ENCODE data around the gene PHF21B.
"Not testable (repeated sequence)": the region's sequence is repeated elsewhere in the genome, so short reads cannot be mapped to it uniquely, and the experiment has no call there.

Gene PHF21B

DNA sequence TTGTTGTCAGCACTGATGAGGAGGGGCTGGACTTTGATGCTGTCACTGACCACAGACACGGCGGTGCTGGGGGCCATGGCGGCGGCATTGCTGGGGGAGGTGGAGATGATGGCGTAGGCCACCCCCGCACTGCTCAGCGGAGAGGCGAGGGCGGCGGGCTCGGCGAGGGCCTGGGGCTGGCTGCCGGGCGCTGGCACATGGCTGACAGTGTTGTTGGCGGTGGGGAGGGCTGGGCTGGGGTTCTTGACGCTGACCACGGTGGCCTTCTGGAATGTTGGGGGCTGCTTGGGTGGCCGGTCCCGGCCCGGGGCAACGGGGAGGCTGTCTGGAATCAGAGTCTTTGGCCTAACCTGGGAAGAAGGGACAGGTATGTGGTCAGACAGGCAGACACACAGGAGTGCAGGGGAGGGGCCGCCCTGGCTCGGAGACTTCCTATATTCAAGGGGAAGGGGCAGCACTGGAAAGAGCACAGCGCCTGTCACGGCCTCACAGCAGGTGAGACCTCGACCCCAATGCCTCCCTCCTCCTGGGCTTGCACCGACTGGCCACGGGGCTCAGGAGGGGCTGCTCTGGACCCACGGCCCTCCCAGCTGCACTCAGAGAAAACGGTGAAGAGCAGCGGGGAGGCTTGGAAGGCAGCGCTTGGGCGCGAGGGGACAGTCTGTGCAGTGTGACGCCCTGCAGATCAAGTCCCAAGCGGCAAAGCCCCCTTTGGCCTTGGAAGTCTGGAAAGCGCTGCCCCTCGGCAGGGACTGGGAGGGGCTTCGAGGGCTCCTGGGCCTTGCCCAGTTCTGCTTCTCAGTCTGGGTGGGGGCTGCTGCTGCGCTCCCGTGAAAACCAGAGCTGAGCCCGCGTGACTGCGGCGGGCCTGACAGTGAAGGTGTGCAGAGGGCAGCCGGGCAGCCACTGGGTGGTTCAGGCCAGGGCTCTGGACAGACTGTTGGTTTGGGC, 93.2 kb downstream of the PHF21B start:
- DNase-seq = no peak

DNA sequence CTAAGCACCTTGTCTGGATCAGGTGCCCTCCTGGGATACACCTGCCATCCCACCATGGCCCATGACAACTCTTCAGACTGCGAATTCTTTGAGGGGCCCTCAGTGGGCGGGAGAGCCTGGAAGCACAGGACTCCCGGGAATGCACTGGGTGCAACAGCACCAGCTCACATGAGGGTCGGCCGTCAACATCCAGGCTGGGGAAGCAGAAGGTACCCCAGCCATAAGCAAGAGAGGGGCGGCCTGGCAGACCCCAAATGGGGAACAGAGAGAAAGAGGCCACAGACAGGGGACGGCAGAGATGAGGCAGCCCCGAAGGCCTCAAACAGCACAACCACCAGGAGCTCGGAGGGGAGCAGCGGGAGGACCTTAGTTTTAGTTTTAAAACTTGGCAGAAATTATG, 94.4 kb downstream of the PHF21B start:
- no peak for DNase-seq

DNA sequence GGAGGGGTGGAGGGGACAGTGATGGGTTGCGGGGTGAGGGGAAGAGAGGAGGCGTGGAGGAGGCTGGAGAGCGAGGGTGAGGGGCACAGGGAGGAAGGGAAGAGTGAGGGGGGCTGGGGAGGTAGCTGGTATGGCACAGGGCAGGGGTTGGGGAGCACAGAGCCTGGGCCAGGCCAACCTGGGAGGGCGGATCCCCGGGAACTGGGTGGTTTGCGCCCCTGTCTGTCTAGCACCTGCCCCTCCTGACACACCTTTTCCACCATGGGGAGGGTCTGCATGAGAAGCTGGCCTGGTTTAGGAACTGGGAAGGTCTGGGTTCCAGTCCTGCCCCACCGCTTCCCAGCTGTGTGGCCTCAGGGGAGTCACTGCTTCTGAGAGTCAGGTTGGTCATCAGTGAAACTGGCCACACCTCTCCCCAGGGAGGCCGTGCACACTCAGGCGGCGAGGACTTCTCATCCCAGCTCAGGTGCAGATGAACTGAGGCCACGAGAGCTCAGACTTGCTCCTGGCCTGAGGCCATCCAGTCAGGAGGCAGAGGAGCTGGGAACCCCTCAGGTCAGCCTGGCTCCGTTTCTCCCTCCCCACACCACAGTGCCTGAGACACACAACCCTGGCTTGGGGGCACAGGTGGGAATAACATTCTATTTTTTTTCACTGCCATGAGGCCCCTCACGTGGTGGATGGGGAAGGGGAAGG, 95.6 kb downstream of the PHF21B start:
- DNase-seq = no peak

DNA sequence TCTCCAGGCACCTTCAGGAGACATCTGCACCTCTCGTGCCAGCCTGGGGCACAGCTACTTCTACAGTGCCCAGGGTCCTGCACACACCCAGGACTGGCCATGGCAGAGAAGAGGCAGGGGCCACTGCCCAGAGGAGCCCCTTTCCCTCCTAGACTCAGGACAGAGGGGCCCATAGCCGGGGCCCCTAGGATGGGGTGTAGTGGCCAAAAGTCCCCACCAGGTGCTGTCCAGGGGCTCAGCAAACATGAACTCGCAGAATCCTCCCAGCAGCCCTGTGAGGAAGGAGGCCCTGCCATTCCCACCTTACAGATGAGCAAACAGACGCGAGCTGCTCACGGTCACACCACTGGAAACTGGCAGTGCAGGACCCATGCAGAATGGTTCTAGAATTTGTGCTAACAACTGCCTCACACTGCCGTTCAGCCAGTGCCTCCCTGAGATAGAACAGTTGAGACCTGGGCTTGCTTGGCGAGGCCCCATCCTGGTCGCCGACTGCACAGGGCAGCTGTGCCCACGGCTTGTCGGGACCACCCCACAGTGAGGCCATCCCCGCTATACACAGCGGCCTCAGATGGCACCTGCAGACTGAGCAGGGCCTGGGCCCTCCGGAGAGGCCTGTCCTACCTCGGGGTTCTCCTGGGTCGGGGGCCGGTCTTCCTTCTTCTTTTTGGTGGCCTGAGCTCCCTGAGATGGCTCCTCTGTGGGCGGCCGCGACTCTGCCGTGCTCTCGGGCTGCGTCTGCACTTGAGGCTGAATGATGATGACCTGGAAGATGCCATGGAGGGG, 96.4 kb downstream of the PHF21B start:
- DNase-seq = no peak

DNA sequence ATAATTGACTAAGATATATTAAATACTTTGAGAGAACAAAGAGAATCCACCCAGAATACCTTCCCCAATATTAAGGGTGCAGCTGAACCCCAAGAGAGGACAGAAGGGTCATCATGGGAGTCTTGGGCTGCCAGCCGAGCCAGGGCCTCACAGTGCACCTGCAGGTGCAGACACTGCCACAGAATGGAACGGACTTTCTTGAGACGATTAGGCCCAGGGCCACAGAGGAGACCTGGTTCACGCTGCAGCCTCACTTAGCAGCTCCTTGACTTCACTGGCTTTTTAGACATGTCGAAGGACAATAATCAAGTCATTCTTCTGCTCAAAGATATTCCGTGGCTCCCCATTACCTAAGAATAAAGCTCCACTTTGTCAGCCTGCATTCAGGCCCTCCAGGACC, 100.6 kb downstream of the PHF21B start:
- no peak for DNase-seq

DNA sequence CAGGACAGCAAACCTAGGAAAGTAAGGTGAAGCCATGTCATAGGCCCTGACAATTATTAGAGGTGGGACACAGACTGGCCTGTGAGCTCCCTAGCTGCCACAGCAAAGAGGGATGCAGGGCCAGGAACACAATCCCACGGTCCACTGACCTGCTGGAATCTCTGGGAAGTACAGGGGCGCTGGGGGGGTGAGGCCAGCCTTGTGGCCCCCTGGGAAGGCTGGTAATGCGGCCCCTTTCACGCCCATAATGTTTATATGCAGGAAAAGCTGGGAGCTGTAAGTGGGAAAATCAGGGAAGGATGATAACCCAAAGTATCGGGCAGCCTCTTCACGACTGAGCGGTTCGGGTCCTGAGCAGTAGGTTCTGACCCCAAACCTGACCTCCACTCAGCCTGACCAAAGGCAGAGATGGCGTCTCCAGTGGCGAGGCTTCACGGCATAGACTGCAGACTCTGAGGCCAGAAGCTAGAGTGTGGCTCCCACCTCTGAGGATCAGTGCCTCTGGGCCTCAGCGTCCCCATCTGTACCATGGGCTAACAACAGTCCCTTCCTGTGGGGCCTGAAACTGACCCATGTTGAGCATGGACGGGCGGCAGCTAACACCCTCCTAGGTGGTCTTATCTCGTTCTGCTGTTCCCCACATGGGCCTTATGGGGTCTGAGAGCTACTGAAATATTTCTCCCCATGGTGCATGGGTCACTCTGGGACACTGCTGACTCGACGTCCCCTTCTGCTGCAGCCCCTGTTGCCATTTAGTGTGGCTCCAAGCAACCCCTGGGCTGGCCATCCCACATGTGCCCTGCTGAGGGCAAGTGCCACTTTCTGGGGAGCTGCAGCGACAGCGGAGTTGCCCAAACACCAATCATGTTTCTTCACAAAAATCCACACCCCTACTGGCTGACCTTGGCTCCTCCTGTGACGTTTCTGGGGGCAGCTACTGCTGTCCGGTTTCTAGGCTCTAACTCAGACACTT, 101.8 kb downstream of the PHF21B start:
- DNase-seq = no peak

DNA sequence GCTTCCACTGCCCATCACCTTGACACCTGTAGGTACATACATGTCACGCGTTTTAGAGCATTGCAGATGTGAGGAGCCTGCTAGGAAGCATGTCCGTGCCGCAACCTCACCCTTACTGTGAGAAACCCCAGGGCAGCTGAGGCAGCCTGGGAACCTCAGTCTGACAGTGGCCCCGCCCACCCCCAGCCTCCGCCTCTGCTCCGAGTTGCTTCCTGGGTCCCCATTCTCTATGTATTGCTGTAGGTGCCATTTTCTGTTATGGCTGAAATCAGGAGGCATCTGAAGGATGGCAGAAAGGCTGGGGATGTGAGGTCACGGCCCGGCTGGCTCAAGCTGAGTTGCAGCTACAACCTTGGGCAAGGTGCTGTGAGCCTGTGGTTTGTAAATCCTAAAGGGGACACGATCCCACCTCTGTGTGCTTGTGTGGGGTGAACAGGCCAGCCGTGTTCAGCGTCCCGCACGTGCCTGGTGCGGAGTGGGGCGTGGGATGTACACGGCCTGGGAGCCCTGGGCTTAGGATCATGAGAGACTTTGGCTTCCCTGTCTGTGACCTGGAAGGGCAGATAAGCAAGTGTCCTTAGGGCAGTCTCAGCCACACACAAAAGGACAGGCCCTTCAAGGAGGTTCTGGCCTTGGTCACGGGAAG, 102.7 kb downstream of the PHF21B start:
- DNase-seq = no peak

DNA sequence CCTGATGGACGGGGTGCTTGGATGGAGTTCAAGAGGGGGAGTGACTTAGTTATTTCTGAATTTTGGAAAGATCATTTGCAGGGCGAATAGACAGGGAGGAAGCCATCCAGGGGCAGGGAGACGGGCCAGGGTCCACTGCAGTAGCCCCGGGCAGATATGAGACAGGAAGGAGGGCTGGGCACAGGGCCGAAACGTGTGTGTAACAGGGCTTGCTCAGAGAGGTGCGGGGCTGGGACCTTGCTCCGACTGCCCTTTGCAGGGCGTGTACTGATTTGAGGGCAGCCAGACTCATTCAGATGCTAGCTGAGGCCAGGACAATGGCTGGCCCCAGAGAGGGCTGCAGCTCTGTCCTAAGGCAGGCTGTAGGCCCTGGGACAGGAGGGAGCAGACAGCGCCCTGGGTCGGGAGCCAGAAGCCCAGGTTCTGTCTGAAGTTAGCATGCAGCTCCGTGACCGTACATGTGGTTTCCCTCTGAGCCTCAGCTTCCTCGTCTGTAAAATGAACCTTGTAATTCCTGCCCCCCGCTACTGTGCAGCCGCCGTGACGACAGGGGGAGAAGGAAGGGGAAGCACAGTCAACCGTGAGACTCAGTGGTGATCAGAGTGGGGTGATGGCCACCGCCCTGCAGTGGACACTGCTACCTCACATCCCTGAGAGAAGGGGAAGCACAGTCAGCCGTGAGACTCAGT, 103.4 kb downstream of the PHF21B start:
- DNase-seq = no peak

DNA sequence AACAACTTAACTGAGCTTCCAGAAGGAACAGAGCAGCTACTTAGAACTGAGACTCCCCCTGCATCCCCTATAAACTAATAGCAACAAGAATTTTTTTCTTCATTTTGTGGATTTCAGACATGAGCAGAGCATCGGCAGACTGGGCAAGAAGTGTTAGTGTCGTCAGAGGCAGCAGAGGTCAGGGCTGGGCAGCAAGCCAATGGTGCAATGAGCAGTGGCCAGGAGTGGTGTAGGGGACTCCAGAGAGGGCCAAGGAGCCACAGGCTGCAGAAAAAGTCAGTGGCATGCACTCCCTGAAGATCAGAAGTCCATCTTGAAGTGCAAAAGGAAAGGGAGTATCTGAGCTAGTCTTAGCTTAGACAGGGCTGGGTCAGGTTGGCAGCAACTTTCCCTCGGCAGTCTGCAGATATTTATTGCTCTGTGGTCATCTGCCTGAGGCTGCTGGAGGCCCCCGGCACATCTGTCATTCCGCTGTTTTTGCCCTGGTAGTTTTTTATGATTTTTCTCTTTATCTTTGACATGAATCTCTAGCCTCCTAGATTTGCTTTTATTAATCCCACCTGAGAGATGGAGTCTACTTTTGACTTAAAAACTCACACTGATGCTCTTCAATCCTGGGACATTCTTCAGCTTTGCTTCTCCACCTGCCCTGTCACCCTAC, 105.2 kb downstream of the PHF21B start:
- not testable (repeated sequence) for DNase-seq

DNA sequence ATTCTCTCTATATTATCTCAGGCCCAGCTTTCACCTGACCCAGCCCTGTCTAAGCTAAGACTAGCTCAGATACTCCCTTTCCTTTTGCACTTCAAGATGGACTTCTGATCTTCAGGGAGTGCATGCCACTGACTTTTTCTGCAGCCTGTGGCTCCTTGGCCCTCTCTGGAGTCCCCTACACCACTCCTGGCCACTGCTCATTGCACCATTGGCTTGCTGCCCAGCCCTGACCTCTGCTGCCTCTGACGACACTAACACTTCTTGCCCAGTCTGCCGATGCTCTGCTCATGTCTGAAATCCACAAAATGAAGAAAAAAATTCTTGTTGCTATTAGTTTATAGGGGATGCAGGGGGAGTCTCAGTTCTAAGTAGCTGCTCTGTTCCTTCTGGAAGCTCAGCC, 106.6 kb downstream of the PHF21B start:
- DNase-seq = not testable (repeated sequence)

DNA sequence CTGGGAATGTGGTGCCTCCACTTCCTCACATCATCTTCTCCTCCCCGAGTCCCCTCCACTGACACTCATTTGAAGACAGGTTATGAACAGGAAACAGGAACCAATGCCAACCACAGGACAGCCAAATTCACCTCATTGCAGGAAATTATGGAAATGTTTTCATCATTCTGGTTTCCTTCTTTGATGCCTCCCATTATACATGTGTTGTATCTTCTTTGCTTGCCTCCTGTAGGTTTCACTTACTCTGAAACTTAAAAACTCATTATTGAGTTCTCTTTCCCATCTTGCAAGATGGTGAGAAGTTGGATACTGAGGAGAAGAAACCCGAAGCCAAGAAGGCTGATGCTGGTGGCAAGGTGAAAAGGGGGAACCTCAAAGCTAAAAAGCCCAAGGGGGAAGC, 108.5 kb downstream of the PHF21B start:
- DNase-seq = no peak

DNA sequence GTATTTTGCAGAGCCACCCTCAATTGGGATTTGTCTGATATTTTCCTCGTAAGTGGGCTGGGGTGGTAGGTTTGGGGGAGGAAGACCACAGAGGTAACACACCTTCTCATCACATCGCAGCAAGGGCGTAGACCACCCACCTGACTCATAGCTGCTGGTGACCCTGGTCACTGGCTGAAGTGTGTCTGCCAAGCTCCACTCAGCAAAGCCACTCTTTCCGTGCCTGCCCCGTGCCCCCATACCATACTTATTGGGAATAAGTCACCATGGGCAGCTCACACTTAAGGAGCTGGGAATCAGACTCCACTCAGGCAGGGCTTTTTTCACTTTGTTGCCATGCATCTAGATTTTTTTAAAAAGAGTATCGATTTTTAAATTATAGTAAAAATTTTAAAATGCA, 111.6 kb downstream of the PHF21B start:
- DNase-seq = no peak

DNA sequence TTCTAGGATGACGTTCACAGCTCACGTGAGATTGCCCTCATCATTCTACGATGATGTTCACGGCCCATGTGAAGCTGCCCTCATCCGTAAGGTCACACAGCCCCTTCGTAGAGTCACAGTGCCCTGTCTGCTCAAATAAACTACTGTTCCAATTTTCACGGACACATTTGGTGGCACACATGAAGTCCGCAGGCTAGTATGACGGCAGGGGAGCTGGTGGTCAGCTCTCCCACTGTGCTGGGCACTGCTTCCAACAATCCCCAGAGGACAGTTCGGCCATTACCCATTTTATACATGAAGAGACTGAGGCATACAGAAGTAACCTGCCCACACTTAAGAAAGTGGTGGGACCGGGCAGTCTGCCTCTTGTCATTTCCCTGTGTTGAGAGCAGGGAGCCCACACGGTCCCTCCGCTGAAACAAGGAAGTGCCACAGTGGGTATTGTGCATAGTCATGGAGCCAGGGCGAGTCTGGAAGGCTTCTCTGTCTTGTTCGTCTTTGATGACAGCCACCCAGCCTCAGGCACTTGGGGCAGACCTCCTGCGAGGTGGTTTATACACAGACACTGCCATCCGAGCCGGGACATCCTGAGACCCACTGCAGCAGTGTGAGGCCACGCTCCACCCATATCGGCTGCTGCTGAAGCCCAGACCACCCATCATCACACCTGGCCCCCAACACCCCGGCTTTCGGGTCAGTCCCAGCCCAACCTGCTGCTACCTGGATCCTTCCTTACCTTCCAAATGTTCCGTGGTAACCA, 114.3 kb downstream of the PHF21B start:
- DNase-seq = no peak

DNA sequence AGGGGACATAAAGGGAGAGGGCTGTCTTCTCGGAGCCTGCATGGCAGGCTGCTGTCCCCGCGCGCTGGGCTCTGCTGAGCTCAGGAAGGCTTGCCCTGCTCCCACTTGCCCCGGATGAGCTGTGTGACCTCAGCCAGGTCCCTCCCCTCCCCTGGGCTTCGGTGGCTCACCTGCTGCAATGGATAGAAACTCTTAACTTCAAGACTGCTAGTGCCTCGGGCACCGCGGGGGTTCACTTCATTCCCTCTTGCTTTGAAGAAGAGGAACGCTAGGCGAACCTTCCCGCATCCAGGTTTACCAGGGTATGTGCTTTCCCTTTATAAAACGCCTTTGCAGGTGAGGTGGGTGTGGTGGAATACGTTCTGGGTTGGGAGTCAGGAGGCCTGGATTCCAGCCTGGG, 115.0 kb downstream of the PHF21B start:
- DNase-seq = no peak

DNA sequence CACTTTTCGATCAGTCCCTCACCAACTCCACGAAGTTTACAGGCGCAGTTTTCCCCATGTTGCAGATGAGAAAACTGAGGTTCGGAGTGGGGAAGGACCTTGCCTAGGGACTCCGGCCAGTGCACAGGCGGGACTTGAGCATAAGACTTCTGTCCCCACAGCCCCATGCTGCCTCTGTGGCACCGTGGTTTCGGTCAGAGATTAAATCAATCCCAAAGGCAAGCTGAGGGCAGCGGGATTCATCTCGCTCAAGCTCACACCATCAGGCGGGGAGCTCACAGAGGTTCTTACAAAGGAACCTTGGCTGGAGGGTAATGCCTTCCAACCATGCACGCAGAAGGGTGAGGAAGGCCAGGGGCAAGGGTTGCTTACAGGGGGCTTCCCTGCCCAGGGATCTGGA, 115.5 kb downstream of the PHF21B start:
- DNase-seq = no peak

DNA sequence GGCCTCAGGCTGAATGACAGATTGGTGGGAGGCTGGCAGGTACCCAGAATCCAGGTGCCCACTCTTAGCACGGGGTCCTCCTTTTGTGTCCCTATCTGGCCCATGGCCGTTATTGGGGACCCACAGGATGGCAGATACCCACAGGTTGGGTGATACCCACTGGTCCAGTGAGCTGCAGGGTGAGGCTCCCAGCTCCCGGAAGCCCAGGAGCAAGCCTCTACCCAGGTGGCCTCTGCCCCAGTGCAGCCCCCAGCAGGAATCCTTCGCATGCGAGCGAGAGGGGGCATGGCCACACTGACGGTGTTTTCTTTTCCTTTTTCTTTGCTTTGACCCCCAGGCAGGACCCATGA, 116.1 kb downstream of the PHF21B start:
- no peak for DNase-seq

DNA sequence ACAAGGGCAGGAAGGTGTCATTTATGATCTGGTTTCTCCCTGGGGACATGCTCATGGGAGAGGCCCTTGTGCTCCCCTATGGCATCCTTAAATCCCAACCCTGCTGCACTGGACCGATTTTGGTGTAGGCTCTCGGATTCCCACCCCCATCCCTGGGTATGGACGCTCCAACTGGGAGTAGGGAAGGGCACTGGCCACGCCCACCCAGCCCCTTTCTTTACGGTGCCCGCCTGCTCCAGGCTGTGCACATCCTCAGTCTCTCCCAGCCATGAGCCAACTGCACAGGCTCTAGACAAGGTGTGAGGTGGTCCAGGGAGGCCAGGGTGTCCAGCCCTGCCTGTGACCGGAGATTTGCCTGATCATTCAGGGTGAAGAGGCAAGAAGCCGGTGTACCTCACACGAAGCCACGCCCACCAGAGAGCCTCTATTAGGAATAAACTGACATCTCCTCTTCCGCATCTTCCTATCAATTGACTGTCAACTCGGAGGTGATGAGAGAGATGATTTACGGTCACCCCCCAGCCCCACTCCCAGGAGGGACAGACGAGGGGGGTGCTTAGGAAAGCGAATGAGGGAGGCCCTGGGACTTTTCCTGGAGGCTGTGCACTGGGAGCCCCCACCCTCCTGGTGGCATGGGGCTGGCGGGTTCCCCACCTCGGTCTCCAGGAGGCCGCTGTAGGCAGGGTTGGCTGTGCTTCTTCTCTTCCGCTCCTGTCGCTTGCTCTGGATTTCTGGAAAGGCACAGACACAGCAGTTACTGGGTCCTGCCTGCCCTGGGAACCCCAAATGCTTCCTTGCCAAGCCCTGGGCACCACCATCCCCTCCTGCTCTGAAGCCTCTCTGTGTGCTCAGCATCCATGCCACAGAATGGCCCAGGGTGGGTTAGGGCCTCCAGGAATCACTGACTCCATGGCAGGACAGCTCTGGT, 116.7 kb downstream of the PHF21B start:
- DNase-seq = no peak

DNA sequence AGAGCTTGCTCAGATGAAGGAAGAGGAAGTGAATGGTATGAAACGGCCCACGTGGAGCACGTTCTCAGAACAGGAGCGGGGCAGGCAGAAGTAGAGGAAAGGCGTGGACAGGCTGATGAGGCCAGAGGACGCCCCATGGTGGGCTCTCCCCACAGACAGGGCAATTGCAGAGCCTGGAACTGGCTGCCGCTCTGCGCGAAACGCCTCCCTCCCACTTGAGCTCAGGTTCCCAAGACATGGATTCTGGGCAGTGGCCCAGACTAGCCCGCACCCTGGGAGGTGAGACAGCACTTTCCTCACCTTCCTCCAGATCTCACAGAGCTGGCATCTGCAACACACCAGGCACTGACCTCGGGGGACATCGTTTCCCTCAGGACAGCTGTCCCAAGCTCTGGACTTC, 117.6 kb downstream of the PHF21B start:
- no peak for DNase-seq

DNA sequence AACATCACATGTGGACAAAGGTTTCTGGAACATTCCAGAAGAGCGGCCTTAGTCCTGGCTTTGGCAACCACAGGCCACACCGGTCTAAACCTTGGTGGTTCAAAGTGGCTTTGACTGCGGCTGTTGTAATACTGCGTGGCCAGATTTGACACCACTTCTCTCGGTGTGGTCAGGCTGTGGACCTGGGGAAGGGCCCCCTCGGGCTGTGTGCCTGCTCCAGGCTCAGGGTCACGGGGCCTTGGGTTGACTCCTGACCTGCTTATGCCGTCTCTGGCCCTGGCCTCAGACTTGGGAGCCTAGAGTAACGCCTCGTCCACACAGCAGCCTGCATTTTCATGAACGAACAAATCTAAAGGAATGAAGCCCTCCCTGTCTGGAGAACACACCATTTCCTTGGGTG, 118.0 kb downstream of the PHF21B start:
- DNase-seq = no peak

Data from stimulated activated CD4-positive, alpha-beta T cell treated with anti-CD3 and anti-CD28 coated beads, Interleukin-12 subunit alpha, Interleukin-12 subunit beta, amount 100 ng/mL, for 4 hours (primary cell).